Right renal cortex interstitium (tissue), 3 donors: Measurements from ENCODE around the gene UBE2Z. TPM values are rescaled to one million over a fixed set of nuclear protein-coding genes. Genes with fewer than 3 reads are reported as not detected.

Experiments used
- DNase-seq, 3 donors: peaks; one replicate each; pipeline ENCODE4 v3.0.0-alpha.2; 2013; ENCODE audit warnings: low read depth in 3 of 3, low spot score in 2 of 3
- polyA plus RNA-seq, 3 donors: library from polyadenylated mRNA; unstranded; fragments of 120-200 nt; gene quantifications; one replicate each; pipeline ENCODE4 v1.2.1, GENCODE V29; 2013; ENCODE audit not compliant: insufficient read length in 3 of 3

Gene UBE2Z
- polyA plus RNA-seq, 3 donors, result 91.6 to 99.2 (median 97.7) TPM

DNA sequence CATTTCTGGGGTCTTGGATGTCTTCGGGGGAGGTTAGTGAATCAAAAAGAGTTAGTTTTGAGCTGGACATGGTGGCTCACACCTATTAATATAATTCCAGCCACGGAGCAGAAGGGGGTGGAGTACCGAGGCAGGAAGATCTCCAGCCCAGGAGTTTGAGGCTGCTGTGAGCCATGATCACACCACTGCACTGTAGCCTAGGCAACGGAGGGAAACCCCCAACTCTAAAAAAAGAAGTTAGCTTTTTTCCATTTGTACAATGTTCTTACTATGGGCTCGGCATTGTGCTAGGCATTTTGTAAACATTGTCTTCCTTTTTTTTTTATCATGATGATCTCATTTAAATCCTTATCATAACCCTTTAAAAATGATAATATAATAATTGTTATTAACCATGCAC, 44.7 kb downstream of the UBE2Z start:
- DNase-seq, result no peak

GRCh38 chr17:48954300-48954755, 46.1 kb downstream of the UBE2Z start:
- no peak for DNase-seq

- no peak for DNase-seq
Measured at GRCh38 chr17:48960834-48961515, 52.8 kb downstream of the UBE2Z start.

DNA sequence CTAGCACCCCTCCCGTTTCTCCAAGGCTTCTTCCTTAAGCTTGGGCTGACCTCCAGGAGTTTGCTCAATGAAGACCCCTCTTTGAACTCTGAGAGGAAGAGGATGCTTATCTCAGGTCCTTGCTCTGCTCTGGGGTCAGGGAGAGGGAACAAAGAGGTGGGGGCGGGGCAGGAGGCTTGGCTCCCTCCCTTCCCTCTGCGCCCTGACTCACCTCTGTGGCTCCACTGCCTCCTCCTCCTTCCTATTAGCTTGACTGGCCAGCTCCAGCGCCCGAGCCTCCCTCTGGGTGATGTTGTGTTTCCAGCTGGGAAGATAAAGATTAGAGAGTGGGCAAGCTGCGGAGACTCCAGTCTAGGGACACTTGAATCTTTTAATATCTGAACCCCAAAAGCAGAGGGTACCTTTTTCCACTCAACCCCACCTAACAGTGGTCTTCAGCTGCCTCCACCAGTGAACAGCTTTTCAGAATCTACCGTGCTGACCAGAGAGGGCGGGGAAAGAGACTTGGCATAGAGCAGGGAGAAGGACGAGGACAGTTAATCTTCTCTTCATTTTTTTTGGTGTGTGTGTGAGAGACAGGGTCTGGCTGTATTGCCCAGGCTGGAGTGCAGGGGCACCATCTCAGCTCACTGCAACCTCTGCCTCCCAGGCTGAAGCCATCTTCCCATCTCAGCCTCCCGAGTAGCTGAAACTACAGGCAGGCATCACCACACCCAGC, 53.5 kb downstream of the UBE2Z start:
- DNase-seq, result no peak

- DNase-seq, result no peak
Measured at GRCh38 chr17:48970224-48970623, 62.0 kb downstream of the UBE2Z start.

DNA sequence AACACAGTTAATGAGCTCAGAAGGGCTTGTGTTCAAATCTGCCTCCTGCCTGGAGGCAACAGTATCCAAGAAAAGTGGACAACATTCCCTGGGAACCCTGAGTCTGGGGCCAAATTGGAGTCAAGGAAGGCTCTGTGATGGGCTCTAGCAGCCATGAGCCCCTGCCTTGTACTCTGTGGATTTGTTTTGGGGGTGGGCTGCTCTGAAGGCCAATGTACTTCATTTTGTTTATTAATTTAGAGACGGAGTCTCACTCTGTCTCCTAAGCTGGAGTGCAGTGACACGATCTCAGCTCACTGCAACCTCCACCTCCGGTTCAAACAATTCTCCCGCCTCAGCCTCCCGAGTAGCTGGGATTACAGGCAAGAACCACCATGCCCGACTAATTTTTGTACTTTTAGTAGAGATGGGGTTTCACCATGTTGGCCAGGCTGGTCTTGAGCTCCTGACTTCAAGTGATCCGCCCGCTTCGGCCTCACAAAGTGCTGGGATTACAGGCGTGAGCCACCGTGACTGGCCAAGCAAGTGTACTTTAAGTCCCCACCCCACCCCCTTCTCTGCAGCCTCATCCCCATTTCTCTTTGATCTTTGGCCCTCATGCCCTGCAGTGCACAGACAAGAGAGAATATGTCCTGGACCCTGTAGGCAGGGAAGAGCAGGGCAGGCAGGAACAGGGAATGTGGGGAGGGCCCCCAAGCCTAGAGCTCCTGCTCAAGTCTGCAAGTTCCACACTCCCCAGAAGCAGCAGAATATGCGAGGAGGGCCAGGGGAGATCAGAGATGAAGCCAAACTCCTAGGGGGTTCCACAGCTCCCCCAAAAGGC, 62.9 kb downstream of the UBE2Z start:
- no peak for DNase-seq

DNA sequence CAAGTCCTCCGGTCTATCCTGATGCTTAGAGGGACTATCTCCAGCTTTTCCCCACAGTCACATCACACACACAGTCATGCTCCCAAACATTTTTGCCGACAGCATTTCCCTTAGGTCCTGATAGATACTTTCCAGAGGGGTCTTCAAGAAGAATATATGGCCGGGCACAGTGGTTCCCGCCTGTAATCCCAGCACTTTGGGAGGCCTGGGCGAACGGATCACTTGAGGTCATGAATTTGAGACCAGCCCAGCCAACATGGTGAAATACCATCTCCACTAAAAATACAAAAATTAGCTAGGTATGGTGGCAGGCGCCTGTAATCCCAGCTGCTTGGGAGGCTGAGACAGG, 64.5 kb downstream of the UBE2Z start:
- DNase-seq, result no peak

DNA sequence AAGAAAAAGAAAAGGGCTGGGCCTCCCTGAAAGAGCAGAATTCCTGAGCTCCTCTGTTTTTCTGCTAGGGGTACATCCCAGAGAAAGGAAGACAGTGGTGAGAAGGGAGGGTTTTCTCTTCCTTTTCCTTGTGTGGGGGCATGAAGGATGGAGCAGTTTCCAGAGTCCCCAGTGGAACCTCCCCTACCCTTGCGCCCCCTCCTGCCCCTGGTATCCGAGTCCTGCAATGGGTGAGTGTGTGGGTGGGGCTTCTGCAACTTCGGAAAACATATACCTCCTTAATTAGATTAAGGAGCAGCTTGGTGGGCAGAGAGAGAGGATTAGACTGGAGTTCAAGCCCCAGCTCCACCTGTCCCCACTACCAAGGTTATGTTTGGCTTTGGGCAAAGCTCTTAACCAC, 65.6 kb downstream of the UBE2Z start:
- no peak for DNase-seq

Other genes with a start within 250 kb of the UBE2Z start
- gene PRAC1, start 185.9 kb upstream of the UBE2Z start, polyA plus RNA-seq, result not detected
- not detected for gene PRAC2, start 185.2 kb upstream of the UBE2Z start, polyA plus RNA-seq
- not detected for gene HOXB13, start 179.7 kb upstream of the UBE2Z start, polyA plus RNA-seq
- gene TTLL6, start 91.2 kb upstream of the UBE2Z start, polyA plus RNA-seq, result under 1 TPM; 0.14 to 0.64 (median 0.40) TPM
- gene CALCOCO2, start 77.4 kb upstream of the UBE2Z start, polyA plus RNA-seq, result 10 to 100 TPM; 88.9 to 97.6 (median 91.8) TPM
- 100 to 1,000 TPM; 158 to 162 (median 160) TPM for gene ATP5MC1, start 15.6 kb upstream of the UBE2Z start, polyA plus RNA-seq
- gene SNF8, start 36.4 kb downstream of the UBE2Z start, polyA plus RNA-seq, result 100 to 1,000 TPM in 2 of 3 donors, 10 to 100 TPM in 1; 86.2 to 107 (median 101) TPM
- gene GIP, start 60.2 kb downstream of the UBE2Z start, polyA plus RNA-seq, result not detected
- gene IGF2BP1, start 89.0 kb downstream of the UBE2Z start, polyA plus RNA-seq, result 10 to 100 TPM; 12.9 to 20.4 (median 18.2) TPM
- gene B4GALNT2, start 224.4 kb downstream of the UBE2Z start, polyA plus RNA-seq, result 1 to 10 TPM in 1 of 3 donors, under 1 TPM in 2; 0.50 to 1.9 (median 0.79) TPM